CD4-positive, alpha-beta T cell (primary cell): ENCODE results near the gene MALSU1. TPM values are rescaled to one million over a fixed set of nuclear protein-coding genes. Genes with fewer than 3 reads are reported as not detected.
A peak's percentile ranks its signal among the peaks of the same experiment; 100 is the strongest.

ENCODE experiments used
- ATAC-seq: fragments of 200-7000 bp; cut with Tn5 transposase; one replicate; pipeline ENCODE4 v1.10.0; 2022; ENCODE audit warnings: mild to moderate bottlenecking; ENCODE audit not compliant: poor library complexity
- CTCF ChIA-PET: fragments of 350-600 bp; sonication (Branson Sonifier 250); formaldehyde crosslinking; loops from one replicate; lab custom pipeline; 2021; ENCODE audit warnings: antibody characterized with exemption, inconsistent platforms; lab: Charles Lee
- POLR2A ChIA-PET: fragments of 350-600 bp; sonication (Branson Sonifier 250); formaldehyde crosslinking; loops from one replicate; lab custom pipeline; 2021; ENCODE audit warnings: antibody characterized with exemption, inconsistent platforms; lab: Charles Lee
- DNase-seq, 14 experiments: peaks; one replicate each; pipeline ENCODE4 v3.0.0-alpha.2; 2013 to 2020; ENCODE audit warnings: mixed read lengths in 2 of 14
- H3K27ac ChIP-seq, 2 donors: one replicate each; pipeline versions ENCODE4 v1.5.1 to v1.7.0; 2013; ENCODE audit warnings: low read length in 2 of 2, low read depth in 1 of 2, mild to moderate bottlenecking in 1 of 2
- H3K27me3 ChIP-seq, 2 experiments: 1 replicate in 1 of 2; 2 replicates in 1 of 2; pipeline versions ENCODE4 v1.6.1 to v1.7.0; 2013; ENCODE audit warnings: low read length in 2 of 2, control low read depth in 1 of 2, mild to moderate bottlenecking in 1 of 2, moderate library complexity in 1 of 2; ENCODE audit not compliant: insufficient read depth in 2 of 2, control insufficient read depth in 1 of 2
- H3K36me3 ChIP-seq: one replicate; pipeline ENCODE4 v1.6.1; 2013; ENCODE audit warnings: low read length, control low read depth; ENCODE audit not compliant: insufficient read depth
- H3K4me1 ChIP-seq: one replicate; pipeline ENCODE4 v1.6.1; 2013; ENCODE audit warnings: low read length, control low read depth; ENCODE audit not compliant: insufficient read depth
- H3K4me3 ChIP-seq: one replicate; pipeline ENCODE4 v1.5.1; 2013; ENCODE audit warnings: mild to moderate bottlenecking, low read length, moderate library complexity
- H3K9me3 ChIP-seq, 2 experiments: 1 replicate in 1 of 2; 2 replicates in 1 of 2; pipeline versions ENCODE4 v1.6.1 to v1.7.0; 2013; ENCODE audit warnings: low read length in 2 of 2, mild to moderate bottlenecking in 2 of 2, control low read depth in 1 of 2, moderate library complexity in 1 of 2; ENCODE audit not compliant: control insufficient read depth in 1 of 2, insufficient read depth in 1 of 2
- H3K27ac Mint-ChIP-seq: one replicate; pipeline ENCODE4 v1.8.0; 2020; ENCODE audit warnings: mixed read lengths
- H3K27me3 Mint-ChIP-seq: one replicate; pipeline ENCODE4 v1.8.0; 2021; ENCODE audit warnings: mixed read lengths
- H3K36me3 Mint-ChIP-seq: one replicate; pipeline ENCODE4 v1.8.0; 2021; ENCODE audit warnings: low read depth, mixed read lengths
- H3K4me1 Mint-ChIP-seq: one replicate; pipeline ENCODE4 v1.8.0; 2021; ENCODE audit warnings: low read depth, mixed read lengths
- H3K4me3 Mint-ChIP-seq: one replicate; pipeline ENCODE4 v1.8.0; 2020; ENCODE audit warnings: mild to moderate bottlenecking, mixed read lengths
- H3K9me3 Mint-ChIP-seq: one replicate; pipeline ENCODE4 v1.8.0; 2020; ENCODE audit warnings: mixed read lengths
- CTCF ChIP-seq: fragments of 200-600 bp; IDR thresholded peaks from one replicate; pipeline ENCODE4 v1.8.0; 2022; ENCODE audit warnings: antibody characterized with exemption, mild to moderate bottlenecking
- intact Hi-C, 2 experiments: fragments of 100-400 bp; cut with DNase I in 1 of 2; cut with micrococcal nuclease in 1 of 2; formaldehyde crosslinking; loops; one replicate each; pipeline versions ENCODE4 v1.15.1 to v1.9.0; 2023 to 2025; cut with DNase I, micrococcal nuclease
- total RNA-seq, 174 experiments: library from RNA in 2 of 174; stranded (reverse) in 2 of 174; gene quantifications; one replicate each; pipeline ENCODE4 v1.2.3 and lab custom pipeline; 2021 to 2026

MALSU1 gene
- total RNA-seq, 2 experiments from 2014 or later, result 50.5 to 50.9 TPM

DNA sequence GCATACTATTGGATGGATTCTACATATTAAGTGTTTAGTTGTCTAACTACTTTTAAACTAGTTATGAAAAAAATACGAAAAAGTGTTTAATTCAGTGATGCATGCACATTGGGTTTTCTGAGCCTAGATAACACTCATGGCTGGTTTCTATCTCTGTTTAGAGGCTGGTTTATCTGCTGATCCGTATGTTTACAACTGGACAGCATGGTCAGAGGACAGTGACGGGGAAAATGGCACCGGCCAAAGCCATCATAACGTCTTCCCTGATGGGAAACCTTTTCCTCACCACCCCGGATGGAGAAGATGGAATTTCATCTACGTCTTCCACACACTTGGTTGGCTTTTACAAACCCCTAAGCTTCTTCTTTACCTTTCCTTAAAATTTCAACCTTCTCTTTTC lies 42.4 kb upstream of the MALSU1 start:
- no peak overlapping the region for H3K27ac Mint-ChIP-seq
- Histone ChIP-seq H3K27ac (no peak overlapping the region), H3K36me3 (no peaks in the 10 kb centered on the region), H3K4me3 (no peak overlapping the region), H3K27me3 (peaks cover 3 to 11% of the 10 kb centered on the region in 2 experiments), H3K4me1 (no peaks in the 10 kb centered on the region), H3K9me3 (peaks cover 0 to 3% of the 10 kb centered on the region in 2 experiments)
- no peaks in the 10 kb centered on the region for H3K36me3 Mint-ChIP-seq
- H3K4me1 Mint-ChIP-seq, result no peaks in the 10 kb centered on the region
- no peak overlapping the region for H3K4me3 Mint-ChIP-seq
- CTCF ChIA-PET, result no interaction called here
- no peak for TF ChIP-seq CTCF
- H3K27me3 Mint-ChIP-seq, result peaks cover 55% of the 10 kb centered on the region
- POLR2A ChIA-PET, result no interaction called here
- intact Hi-C loops, result no loop called here
- DNase-seq (no peak), ATAC-seq (no peak)
- H3K9me3 Mint-ChIP-seq, result peaks cover 2% of the 10 kb centered on the region

- ATAC-seq (no peak), DNase-seq (no peak)
- Mint-ChIP-seq H3K4me3 (no peak overlapping the region), H3K27ac (no peak overlapping the region), H3K36me3 (no peaks in the 10 kb centered on the region), H3K4me1 (no peaks in the 10 kb centered on the region), H3K9me3 (no peaks in the 10 kb centered on the region), H3K27me3 (peaks cover 32% of the 10 kb centered on the region)
- ChIA-PET POLR2A (interaction anchor here (0.6 kb wide), 1 partner anchor 12 kb away, joined by 3 read pairs; no protein-coding TSS in a partner anchor), CTCF (interaction anchor here (1.4 kb wide), 1 partner anchor 13 kb away, joined by 4 read pairs; no protein-coding TSS in a partner anchor)
- Histone ChIP-seq H3K27me3 (no peaks in the 10 kb centered on the region), H3K27ac (no peak overlapping the region), H3K9me3 (no peaks in the 10 kb centered on the region), H3K4me3 (no peak overlapping the region), H3K4me1 (no peaks in the 10 kb centered on the region), H3K36me3 (no peaks in the 10 kb centered on the region)
- intact Hi-C loops, result no loop called here
- no peak for TF ChIP-seq CTCF
These were observed 38.8 kb upstream of the MALSU1 start for GRCh38 chr7:23260371-23260770.

GRCh38 chr7:23261843-23262452 lies 37.2 kb upstream of the MALSU1 start:
- Mint-ChIP-seq H3K4me3 (no peak overlapping the region), H3K9me3 (no peaks in the 10 kb centered on the region), H3K27ac (no peak overlapping the region), H3K36me3 (no peaks in the 10 kb centered on the region), H3K4me1 (no peaks in the 10 kb centered on the region), H3K27me3 (peaks cover 19% of the 10 kb centered on the region)
- ChIA-PET CTCF (interaction anchor here (0.6 to 4.1 kb wide), 2 partner anchors 11 to 118 kb away, joined by 3 to 30 read pairs; no protein-coding TSS in a partner anchor), POLR2A (no interaction called here)
- ATAC-seq, result peak; percentile 98
- no peaks in the 10 kb centered on the region for H3K36me3 ChIP-seq
- no peaks in the 10 kb centered on the region for H3K27me3 ChIP-seq
- intact Hi-C loops, result no loop called here
- H3K9me3 ChIP-seq, result no peaks in the 10 kb centered on the region
- H3K4me1 ChIP-seq, result no peaks in the 10 kb centered on the region
- H3K4me3 ChIP-seq, result no peak overlapping the region
- peak; percentile 88 for TF ChIP-seq CTCF
- peak; percentile 31 to 80 (median 42) for DNase-seq
- no peak overlapping the region for H3K27ac ChIP-seq
